HL-60 (cell line): ENCODE data around the gene CACNA2D3.

Experiments
- CTCF ChIP-seq: IDR thresholded peaks from one replicate; pipeline ENCODE4 v1.5.1; 2011; ENCODE audit warnings: low read length, control low read depth, inconsistent platforms; ENCODE audit not compliant: insufficient read depth
- GABPA ChIP-seq: IDR thresholded peaks from 2 replicates; pipeline ENCODE4 v1.6.1; 2012; ENCODE audit warnings: low read depth
- POLR2AphosphoS5 ChIP-seq: IDR thresholded peaks from 2 replicates; pipeline ENCODE4 v1.6.1; 2012; ENCODE audit warnings: low read depth
- SPI1 ChIP-seq: IDR thresholded peaks from 2 replicates; pipeline ENCODE4 v1.6.1; 2012; ENCODE audit warnings: low read depth, mild to moderate bottlenecking, borderline replicate concordance

GRCh38 chr3:54547846-54548245 lies 425.5 kb downstream of the CACNA2D3 start:
- TF ChIP-seq POLR2AphosphoS5: no peak
- no peak for TF ChIP-seq CTCF
- no peak for TF ChIP-seq GABPA
- TF ChIP-seq SPI1: no peak
